ENCODE data around the gene ASPM. TPM values are rescaled to one million over a fixed set of nuclear protein-coding genes. Genes with fewer than 3 reads are reported as not detected.
A peak's percentile ranks its signal among the peaks of the same experiment; 100 is the strongest.

The ASPM gene
- total and polyA plus RNA-seq, 9 of the 15 experiments (the other 6 are each of a cell fraction or from before 2014, with no cell fraction given): 22.7 to 84.4 (median 46.4) TPM

DNA sequence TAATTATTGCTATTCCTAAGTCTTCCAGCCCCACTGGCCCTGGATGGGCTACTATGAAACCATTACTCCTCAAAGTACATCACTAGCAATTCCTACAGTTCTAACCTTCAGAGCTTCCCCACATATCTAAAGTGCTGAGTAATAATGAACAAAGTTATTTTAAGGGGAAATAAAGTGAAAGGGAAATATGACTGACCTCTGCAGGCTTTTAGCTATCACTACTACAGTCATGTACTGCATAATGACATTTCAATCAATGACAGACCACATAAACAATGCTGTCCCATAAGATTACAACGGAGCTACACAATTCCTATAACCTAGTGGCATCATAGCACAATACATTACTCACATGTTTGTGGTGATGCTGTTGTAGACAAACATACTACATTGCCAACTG, 32.5 kb upstream of the ASPM start:
- peak in 2 of 4 experiments; percentile 23 to 43 for DNase-seq (ENCODE audit: extremely low read depth in 1 of 4, low spot score in 3 of 4)
- Histone ChIP-seq H3K4me3 (no peak overlapping the region), H3K9ac (ENCODE audit: insufficient read depth in 1 of 2, low read depth in 2 of 2, low read length in 2 of 2) (0 out of 4 replicates have a peak overlapping the region, but pooled peaks of 1 of the 2 experiments have one; percentile 9), H3K9me1 (ENCODE audit: control insufficient read depth, insufficient read depth, low read length) (no peaks in the 10 kb centered on the region), H3K79me2 (ENCODE audit: control insufficient read depth, insufficient read depth, low read length) (0 out of 3 replicates have a peak, but pooled peaks cover 2% of the 10 kb centered on the region), H3K27me3 (ENCODE audit: control insufficient read depth in 2 of 2, insufficient read depth in 2 of 2, low read length in 2 of 2) (no peaks in the 10 kb centered on the region), H3K27ac (ENCODE audit: extremely low read depth, low read depth, low read length) (peak overlapping the region; percentile 46; the same call in 2 of the 3 replicates), H3K4me2 (ENCODE audit: insufficient read depth, low read length) (no peak overlapping the region), H2AFZ (ENCODE audit: low read depth, low read length) (no peak overlapping the region), H4K20me1 (replicated peaks; ENCODE audit: control insufficient read depth, insufficient read depth, low read length) (no peaks in the 10 kb centered on the region), H3K9me3 (replicated peaks; ENCODE audit: control insufficient read depth, insufficient read depth, low read depth, low read length) (no peaks in the 10 kb centered on the region), H3K36me3 (ENCODE audit: control insufficient read depth, insufficient read depth, low read length) (peaks cover 84% of the 10 kb centered on the region), H3K4me1 (replicated peaks in 1 of 2; ENCODE audit: control insufficient read depth in 2 of 2, insufficient read depth in 2 of 2, low read length in 2 of 2) (peaks cover 3 to 4% of the 10 kb centered on the region in 2 experiments; a peak in 2 of 5 replicates)
- peak; percentile 87 for ATAC-seq
- ChIA-PET POLR2A (interaction anchor here (0.8 to 2.4 kb wide), 5 partner anchors 8 to 82 kb away, joined by 3 to 12 read pairs (median 4); no protein-coding TSS in a partner anchor), CTCF (ENCODE audit: low intra/inter-chr PET ratio) (interaction anchor here (2.7 kb wide), 1 partner anchor 178 kb away, joined by 23 read pairs; no protein-coding TSS in a partner anchor)
- intact Hi-C loops (cut with micrococcal nuclease) (loop anchor here (5.0 to 10.0 kb wide), 2 partner anchors 437 to 1034 kb away; no protein-coding TSS in a partner anchor), in situ Hi-C loops (cut with MboI) (no loop called here)
- WGBS (ENCODE audit: insufficient coverage, low coverage, missing lambda C conversion rate): 14% methylated on average over 1 of the region's 1 CpG
- peak; percentile 61 for FAIRE-seq
- no TSS peak for BruUV-seq (replicated peaks)
- TF ChIP-seq BACH1 (tag; IDR thresholded peaks at IDR 0.05) (peak; percentile 31; the same call in 1 of the 2 replicates), PBX2 (CRISPR knock-in tag; IDR thresholded peaks at IDR 0.05; ENCODE audit: low read depth) (no peak), PBX2 (tag; conservative IDR thresholded peaks at IDR 0.05; ENCODE audit: low read depth) (peak; percentile 69), MAFK (IDR thresholded peaks at IDR 0.05; ENCODE audit: low read length) (peak; percentile 83), MAFG (tag; conservative IDR thresholded peaks at IDR 0.05) (peak; percentile 93), PKNOX1 (IDR thresholded peaks at IDR 0.05) (peak; percentile 68; the same call in 1 of the 2 replicates), C11orf30 (IDR thresholded peaks at IDR 0.05; ENCODE audit: low read depth) (peak; percentile 93), EP400 (IDR thresholded peaks at IDR 0.05) (0 out of 2 replicates have a peak, but pooled peaks have one; percentile 15), ARID1B (IDR thresholded peaks at IDR 0.05) (peak; percentile 57), DMBX1 (CRISPR knock-in tag; IDR thresholded peaks at IDR 0.05; ENCODE audit: borderline replicate concordance) (no peak), ZNF316 (IDR thresholded peaks at IDR 0.05) (peak; percentile 95), ZNF253 (CRISPR knock-in tag; conservative IDR thresholded peaks at IDR 0.05) (no peak), ZEB2 (IDR thresholded peaks at IDR 0.05) (0 out of 2 replicates have a peak, but pooled peaks have one; percentile 14), MAFF (IDR thresholded peaks at IDR 0.05; ENCODE audit: low read length) (peak; percentile 86), KDM1A (IDR thresholded peaks at IDR 0.05) (no peak), NFE2 (IDR thresholded peaks at IDR 0.05; ENCODE audit: low read depth) (peak; percentile 87), EP300 (IDR thresholded peaks at IDR 0.05; ENCODE audit: low read length) (peak; percentile 55; the same call in 1 of the 2 replicates), SOX6 (IDR thresholded peaks at IDR 0.05) (peak; percentile 19; the same call in 1 of the 2 replicates), BHLHE40 (IDR thresholded peaks at IDR 0.05; ENCODE audit: low read length) (no peak)
- TF ChIP-seq, protein P1, sequence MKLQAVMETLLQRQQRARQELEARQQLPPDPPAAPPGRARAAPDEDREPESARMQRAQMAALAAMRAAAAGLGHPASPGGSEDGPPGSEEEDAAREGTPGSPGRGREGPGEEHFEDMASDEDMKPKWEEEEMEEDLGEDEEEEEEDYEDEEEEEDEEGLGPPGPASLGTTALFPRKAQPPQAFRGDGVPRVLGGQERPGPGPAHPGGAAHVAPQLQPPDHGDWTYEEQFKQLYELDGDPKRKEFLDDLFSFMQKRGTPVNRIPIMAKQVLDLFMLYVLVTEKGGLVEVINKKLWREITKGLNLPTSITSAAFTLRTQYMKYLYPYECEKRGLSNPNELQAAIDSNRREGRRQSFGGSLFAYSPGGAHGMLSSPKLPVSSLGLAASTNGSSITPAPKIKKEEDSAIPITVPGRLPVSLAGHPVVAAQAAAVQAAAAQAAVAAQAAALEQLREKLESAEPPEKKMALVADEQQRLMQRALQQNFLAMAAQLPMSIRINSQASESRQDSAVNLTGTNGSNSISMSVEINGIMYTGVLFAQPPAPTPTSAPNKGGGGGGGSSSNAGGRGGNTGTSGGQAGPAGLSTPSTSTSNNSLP (IDR thresholded peaks at IDR 0.05; ENCODE audit: borderline replicate concordance, low read depth, low read length): peak; percentile 82; the same call in 1 of the 2 replicates
